Endothelial cell of umbilical vein (primary cell): ENCODE results near the gene RAPGEF3. TPM values are rescaled to one million over a fixed set of nuclear protein-coding genes. Genes with fewer than 3 reads are reported as not detected.

ENCODE experiments used
- BruUV-seq: library from RNA; stranded (reverse); fragments of 400-500 nt; replicated peaks from 2 replicates; lab custom pipeline; 2021; lab: Mats Ljungman, UMichigan
- CTCF ChIA-PET: fragments of 300-600, 350-600 bp; sonication (Branson Sonifier 250); formaldehyde crosslinking; loops from one replicate; lab custom pipeline; 2021; ENCODE audit warnings: antibody characterized with exemption, inconsistent platforms; lab: Charles Lee
- POLR2A ChIA-PET: fragments of 300-600, 350-600 bp; sonication (Branson Sonifier 250); formaldehyde crosslinking; loops from one replicate; lab custom pipeline; 2021; ENCODE audit warnings: antibody characterized with exemption, inconsistent platforms; lab: Charles Lee
- DNase-seq: peaks from one replicate; pipeline ENCODE4 v3.0.0-alpha.2; 2011; ENCODE audit warnings: low read depth, low spot score
- FAIRE-seq: peaks from 2 replicates; lab custom pipeline; 2011; peaks lifted over from hg19 to GRCh38; lab: Jason Lieb, UNC
- H2AFZ ChIP-seq: 2 replicates; pipeline ENCODE4 v1.6.0; 2012; ENCODE audit warnings: low read depth, low read length, control low read depth, inconsistent platforms
- H3K27ac ChIP-seq: 2 replicates; pipeline ENCODE4 v1.5.1; 2011; ENCODE audit warnings: low read depth, mild to moderate bottlenecking, control low read depth, low read length, moderate library complexity; ENCODE audit not compliant: insufficient read depth
- H3K27me3 ChIP-seq, 2 experiments: 2 replicates each; pipeline versions ENCODE4 v1.6.0 to v1.6.1; 2011; ENCODE audit warnings: low read length in 2 of 2, mixed read lengths in 1 of 2; ENCODE audit not compliant: control insufficient read depth in 2 of 2, insufficient read depth in 2 of 2
- H3K36me3 ChIP-seq, 2 experiments: 2 replicates in 1 of 2; 3 replicates in 1 of 2; pipeline ENCODE4 v1.5.1; 2011; ENCODE audit warnings: low read length in 2 of 2, mild to moderate bottlenecking in 1 of 2, moderate library complexity in 1 of 2; ENCODE audit not compliant: control insufficient read depth in 2 of 2, insufficient read depth in 2 of 2; ENCODE audit errors: extremely low read depth in 1 of 2
- H3K4me1 ChIP-seq: 3 replicates; pipeline ENCODE4 v1.5.1; 2011; ENCODE audit warnings: mild to moderate bottlenecking, low read length; ENCODE audit not compliant: control insufficient read depth, insufficient read depth; ENCODE audit errors: extremely low read depth
- H3K4me2 ChIP-seq: 2 replicates; pipeline ENCODE4 v1.6.1; 2011; ENCODE audit warnings: low read length, control low read depth, mixed read lengths; ENCODE audit not compliant: insufficient read depth
- H3K4me3 ChIP-seq, 3 experiments: fragments of 200-600 bp in 1 of 3; sonication (generic), shearing (Covaris generic) in 1 of 3; replicated peaks in 1 of 3; 2 replicates each; pipeline ENCODE4 v1.5.1; 2011 to 2016; ENCODE audit warnings: control low read depth in 3 of 3, low read length in 3 of 3, mild to moderate bottlenecking in 2 of 3, inconsistent platforms in 1 of 3, low read depth in 1 of 3, moderate library complexity in 1 of 3; ENCODE audit not compliant: insufficient read depth in 1 of 3
- H3K79me2 ChIP-seq: 2 replicates; pipeline ENCODE4 v1.6.0; 2012; ENCODE audit warnings: low read length, inconsistent platforms; ENCODE audit not compliant: control insufficient read depth, insufficient read depth
- H3K9ac ChIP-seq: replicated peaks from 2 replicates; pipeline ENCODE3; 2011; ENCODE audit warnings: low read length, control low read depth; ENCODE audit not compliant: insufficient read depth; ENCODE audit errors: extremely low read depth
- H3K9me1 ChIP-seq: replicated peaks from 3 replicates; pipeline ENCODE4 v1.6.0; 2011; ENCODE audit warnings: mild to moderate bottlenecking, low read length; ENCODE audit not compliant: control insufficient read depth, insufficient read depth; ENCODE audit errors: extremely low read depth
- H3K9me3 ChIP-seq: replicated peaks from 2 replicates; pipeline ENCODE4 v1.5.1; 2012; ENCODE audit warnings: low read length, inconsistent platforms; ENCODE audit not compliant: control insufficient read depth, insufficient read depth
- H4K20me1 ChIP-seq: replicated peaks from 2 replicates; pipeline ENCODE3; 2011; ENCODE audit warnings: mild to moderate bottlenecking, low read length; ENCODE audit not compliant: control insufficient read depth, insufficient read depth; ENCODE audit errors: extremely low read depth
- CTCF ChIP-seq, 2 donors: IDR thresholded peaks; 1 replicate in 1 of 2; 2 replicates in 1 of 2; pipeline ENCODE4 v1.5.1; 2011; ENCODE audit warnings: low read length in 2 of 2, mild to moderate bottlenecking in 2 of 2, moderate library complexity in 2 of 2, control low read depth in 1 of 2, inconsistent platforms in 1 of 2, low read depth in 1 of 2; ENCODE audit not compliant: insufficient read depth in 1 of 2; ENCODE audit errors: extremely low read depth in 1 of 2
- EZH2 ChIP-seq: IDR thresholded peaks from 2 replicates; pipeline ENCODE4 v1.6.1; 2012; ENCODE audit warnings: borderline replicate concordance, low read depth, mild to moderate bottlenecking, moderate library complexity, low read length, inconsistent platforms; ENCODE audit not compliant: severe bottlenecking
- FOS ChIP-seq: IDR thresholded peaks from 2 replicates; pipeline ENCODE4 v1.6.1; 2011; ENCODE audit warnings: mild to moderate bottlenecking, low read length, moderate library complexity, borderline replicate concordance; ENCODE audit not compliant: insufficient read depth
- GATA2 ChIP-seq: IDR thresholded peaks from 2 replicates; pipeline ENCODE4 v1.7.0; 2011; ENCODE audit warnings: low read depth, mild to moderate bottlenecking, moderate library complexity, mixed read lengths, low read length; ENCODE audit not compliant: insufficient read length, insufficient read depth
- JUN ChIP-seq: IDR thresholded peaks from 2 replicates; pipeline ENCODE4 v1.6.1; 2011; ENCODE audit warnings: borderline replicate concordance, low read depth; ENCODE audit not compliant: insufficient read length, insufficient read depth
- MAX ChIP-seq: IDR thresholded peaks from 2 replicates; pipeline ENCODE4 v1.6.1; 2011; ENCODE audit not compliant: insufficient read depth, insufficient read length
- MYC ChIP-seq: IDR thresholded peaks from one replicate; pipeline ENCODE4 v1.6.1; 2011; ENCODE audit warnings: mild to moderate bottlenecking, low read depth, low read length
- POLR2A ChIP-seq: IDR thresholded peaks from 2 replicates; pipeline ENCODE4 v1.6.1; 2012; ENCODE audit warnings: low read depth, mild to moderate bottlenecking, control low read depth, low read length
- POLR2AphosphoS5 ChIP-seq: IDR thresholded peaks from 2 replicates; pipeline ENCODE4 v1.6.1; 2012; ENCODE audit warnings: low read depth, mild to moderate bottlenecking, control low read depth, low read length, moderate library complexity; ENCODE audit not compliant: insufficient read depth
- dilution Hi-C: fragments of 300-500 bp; cut with MboI; formaldehyde crosslinking; loops from one replicate; pipeline ENCODE4 v1.15.0; 2019; ENCODE audit warnings: low sequenced_read_pairs; ENCODE audit not compliant: extremely low pct_ligation_motif_present
- intact Hi-C: fragments of 100-400 bp; cut with micrococcal nuclease; formaldehyde crosslinking; loops from one replicate; pipeline ENCODE4 v1.10.0; 2022
- polyA plus RNA-seq, 4 experiments: library from polyadenylated mRNA; depleted of rRNA in 3 of 4; stranded (reverse) in 3 of 4; unstranded in 1 of 4; fragments of >200 nt; gene quantifications; 2 replicates each; pipeline versions ENCODE4 v1.2.1 to v1.2.3, GENCODE V29; 2011 to 2012; ENCODE audit warnings: missing spikeins in 1 of 4
- total RNA-seq: library from RNA; stranded (reverse); gene quantifications from 2 replicates; pipeline ENCODE4 v1.2.3, GENCODE V29; 2021

RAPGEF3 gene
- total and polyA plus RNA-seq, 2 donors (not counting 3 experiments of a cell fraction or from before 2014, with no cell fraction given) = 34.5 to 55.1 TPM

- Histone ChIP-seq H3K9me1 (no peaks in the 10 kb centered on the region), H3K79me2 (peaks cover 17% of the 10 kb centered on the region), H3K36me3 (peaks cover 0 to 15% of the 10 kb centered on the region in 2 experiments), H3K4me1 (peaks cover 7% of the 10 kb centered on the region), H3K27me3 (no peaks in the 10 kb centered on the region), H3K9me3 (no peaks in the 10 kb centered on the region), H4K20me1 (no peaks in the 10 kb centered on the region), H3K9ac (no peak overlapping the region), H3K4me2 (no peak overlapping the region), H3K27ac (no peak overlapping the region), H2AFZ (no peak overlapping the region), H3K4me3 (no peak overlapping the region)
- POLR2A ChIA-PET = no interaction called here
- CTCF ChIA-PET = no interaction called here
- dilution Hi-C loops = no loop called here
- no peak for DNase-seq
- no peak for TF ChIP-seq FOS
- no peak for TF ChIP-seq POLR2AphosphoS5
- TF ChIP-seq POLR2A = no peak
- no peak for TF ChIP-seq GATA2
- TF ChIP-seq EZH2 = no peak
- TF ChIP-seq CTCF (IDR thresholded peaks at IDR 0.05; ENCODE audit: extremely low read depth in 1 of 2, insufficient read depth in 1 of 2, low read depth in 1 of 2, low read length in 2 of 2) = no peak
- TF ChIP-seq MYC = no peak
- TF ChIP-seq MAX = no peak
- TF ChIP-seq JUN = no peak
- intact Hi-C loops = no loop called here
- no TSS peak for BruUV-seq
- no peak for FAIRE-seq
Measured at GRCh38 chr12:47700263-47700662, 58.4 kb downstream of the RAPGEF3 start.
